HG02884 (cell line): ENCODE measurements around the gene NPNT.

Experiments used
- ATAC-seq: cut with Tn5 transposase; IDR thresholded peaks from one replicate; pipeline ENCODE4 v1.9.1; 2021; ENCODE audit warnings: mild to moderate bottlenecking, moderate library complexity; ENCODE audit not compliant: unreplicated experiment

Gene NPNT

DNA sequence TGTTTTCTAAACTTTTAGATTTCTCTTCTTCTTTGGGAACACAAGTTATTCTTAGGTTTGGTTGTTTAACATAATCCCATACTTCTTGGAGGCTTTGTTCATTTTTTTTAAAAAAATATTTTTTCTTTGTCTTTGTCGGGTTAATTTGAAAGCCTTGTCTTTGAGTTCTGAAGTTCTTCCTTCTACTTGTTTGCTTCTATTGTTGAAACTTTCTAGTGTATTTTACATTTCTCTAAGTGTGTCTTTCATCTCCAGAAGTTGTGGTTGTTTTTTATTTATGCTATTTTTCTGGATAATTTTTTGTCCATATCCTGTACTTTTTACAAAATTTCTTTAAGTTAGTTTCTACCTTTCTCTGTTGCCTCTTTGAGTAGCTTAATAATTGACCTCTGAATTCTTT is 116.1 kb downstream of the NPNT start:
- ATAC-seq: no peak

DNA sequence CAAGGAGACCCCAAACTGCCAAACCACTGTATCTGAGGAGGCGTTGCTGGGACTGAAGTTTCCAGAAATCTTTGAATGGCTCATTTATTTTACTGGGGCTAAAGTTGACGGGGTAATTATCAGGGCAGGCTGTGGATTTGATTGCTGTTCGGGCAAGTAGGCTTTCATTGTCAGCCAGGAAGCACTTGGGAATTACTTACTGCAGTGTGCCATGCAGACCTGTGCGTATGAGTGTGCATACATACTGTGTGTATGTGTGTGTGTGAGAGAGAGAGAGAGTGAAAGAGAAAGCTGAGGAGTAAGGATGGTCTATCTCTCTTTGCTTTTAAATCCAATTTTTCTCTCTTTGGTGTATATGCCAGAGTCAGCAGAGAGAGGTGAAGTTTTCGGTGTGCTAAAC is 122.7 kb downstream of the NPNT start:
- no peak for ATAC-seq

GRCh38 chr4:106019771-106020170 is 124.5 kb downstream of the NPNT start:
- ATAC-seq: no peak
